HG03378 (cell line): Measurements from ENCODE around the gene OR4C12.
"Not testable (repeated sequence)": the region's sequence is repeated elsewhere in the genome, so short reads cannot be mapped to it uniquely, and the experiment has no call there.

Source experiments
- ATAC-seq: cut with Tn5 transposase; IDR thresholded peaks from one replicate; pipeline ENCODE4 v1.9.1; 2021; ENCODE audit warnings: mild to moderate bottlenecking, moderate library complexity; ENCODE audit not compliant: unreplicated experiment

OR4C12 gene

GRCh38 chr11:49982435-49982834 is at the start of gene OR4C12:
TSS of gene OR4C12 (minus strand) at chr11:49982535. CDS start at chr11:49982501, 34 bp downstream.
- not testable (repeated sequence) for ATAC-seq

GRCh38 chr11:50030193-50030592 is 47.9 kb upstream of the OR4C12 start:
- ATAC-seq, result no peak

- no peak for ATAC-seq
Observed at GRCh38 chr11:49995565-49995964, 13.2 kb upstream of the OR4C12 start.

- ATAC-seq, result not testable (repeated sequence)
Observed at GRCh38 chr11:49973439-49973838, 8.9 kb downstream of the OR4C12 start.

- ATAC-seq, result no peak
Observed at GRCh38 chr11:49952091-49952490, 30.2 kb downstream of the OR4C12 start, which contains the start of gene OR4C13. TSS of gene OR4C13 (plus strand) at chr11:49952391. CDS start at chr11:49952423, 32 bp downstream.

- not testable (repeated sequence) for ATAC-seq
Observed at GRCh38 chr11:49948701-49949100, 33.6 kb downstream of the OR4C12 start.
